Stimulated activated CD4-positive, alpha-beta T cell treated with anti-CD3 and anti-CD28 coated beads, Interleukin-12 subunit alpha, Interleukin-12 subunit beta, amount 100 ng/mL, for 24 hours (primary cell): ENCODE measurements around the gene MINK1.
"Not testable (repeated sequence)": the region's sequence is repeated elsewhere in the genome, so short reads cannot be mapped to it uniquely, and the experiment has no call there.

ENCODE experiments used
- DNase-seq, 2 experiments: peaks; one replicate each; pipeline ENCODE4 v3.0.0-alpha.2; 2020; ENCODE audit warnings: low read depth in 2 of 2

The MINK1 gene

GRCh38 chr17:4898927-4899326 is 65.8 kb downstream of the MINK1 start:
- DNase-seq: no peak

DNA sequence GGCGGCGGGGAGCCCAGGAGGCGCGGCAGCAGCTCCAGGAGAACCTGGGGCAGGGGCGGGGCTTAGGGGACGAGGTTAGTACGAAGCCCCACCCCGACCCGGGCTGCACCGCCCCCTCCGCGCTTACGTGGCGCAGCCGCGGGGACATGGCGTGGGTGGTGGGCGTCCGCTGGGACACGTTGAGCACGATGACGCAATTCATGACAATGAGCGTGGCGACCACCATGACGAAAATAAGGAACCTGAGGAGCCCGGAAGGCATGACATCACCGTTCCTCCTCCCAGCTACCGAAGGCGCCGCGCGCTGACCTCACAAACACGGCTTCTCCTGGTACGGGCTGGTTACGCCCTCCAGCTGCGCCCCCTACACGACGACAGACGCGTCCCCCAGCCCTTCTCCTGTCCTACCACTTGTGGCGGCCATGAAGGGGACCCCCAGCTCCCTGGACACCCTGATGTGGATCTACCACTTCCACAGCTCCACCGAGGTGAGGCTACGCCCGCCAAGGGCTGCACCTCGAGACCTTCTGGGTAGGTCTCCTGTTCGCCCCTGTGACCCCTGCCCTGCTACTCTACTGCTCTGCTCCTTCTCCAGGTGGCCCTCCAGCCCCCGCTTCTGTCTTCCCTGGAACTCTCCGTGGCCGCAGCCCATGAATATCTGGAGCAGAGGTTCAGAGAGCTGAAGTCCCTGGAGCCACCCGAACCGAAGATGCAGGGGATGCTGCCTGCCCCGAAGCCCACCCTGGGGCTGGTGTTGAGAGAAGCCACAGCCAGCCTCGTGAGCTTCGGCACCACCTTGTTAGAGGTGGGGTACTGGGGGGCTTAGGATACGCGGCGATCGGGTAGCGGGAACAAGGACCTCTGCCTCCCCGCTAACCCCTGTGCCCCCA is 66.4 kb downstream of the MINK1 start, which contains the start of gene C17orf107:
Gene C17orf107 (plus strand): TSS at position 196 of the 890 bp plus-strand sequence. CDS start 227 bp downstream, at position 423.
- peak; percentile 87 to 89 for DNase-seq

DNA sequence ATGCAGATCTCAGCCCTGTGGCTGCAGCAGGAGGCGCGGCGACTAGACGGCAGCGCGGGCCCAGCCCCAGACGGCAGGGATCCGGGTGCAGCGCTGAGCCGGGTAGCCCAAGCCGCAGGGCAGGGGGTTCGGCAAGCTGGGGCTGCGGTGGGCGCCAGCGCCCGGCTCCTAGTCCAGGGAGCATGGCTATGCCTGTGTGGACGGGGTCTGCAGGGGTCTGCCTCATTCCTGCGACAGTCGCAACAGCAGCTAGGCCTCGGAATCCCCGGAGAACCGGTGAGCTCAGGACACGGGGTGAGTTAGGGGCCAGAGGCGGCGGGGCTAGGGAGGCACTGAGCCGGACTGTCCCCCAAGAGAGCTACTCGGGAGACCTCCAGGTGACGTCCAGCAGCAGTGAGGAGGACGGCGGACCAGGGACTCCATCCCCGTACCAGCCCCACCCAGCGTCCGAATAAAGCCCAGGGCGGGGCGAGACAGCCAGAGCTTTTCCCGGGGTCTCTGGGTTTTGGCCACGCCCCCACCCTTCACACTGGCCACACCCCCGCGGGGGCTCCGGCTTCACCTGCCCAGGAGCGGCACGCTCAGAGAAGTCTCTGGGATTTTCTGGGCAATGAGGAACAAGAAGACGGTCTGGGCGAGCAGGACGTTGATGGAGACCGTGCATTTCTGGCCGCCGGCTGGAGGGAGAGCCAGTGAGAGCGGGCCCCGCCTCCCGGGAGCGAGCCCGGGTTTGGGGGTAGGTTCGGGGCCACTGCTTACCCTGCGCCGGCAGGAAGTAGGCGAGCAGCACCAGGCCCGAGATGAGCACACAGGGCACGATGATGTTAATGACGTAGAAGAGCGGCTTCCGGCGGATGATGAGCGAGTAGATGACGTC is 67.3 kb downstream of the MINK1 start:
- DNase-seq: peak in 1 of 2 experiments; percentile 32

- DNase-seq: no peak
Measured at GRCh38 chr17:4901108-4901647, 68.0 kb downstream of the MINK1 start.

GRCh38 chr17:4901648-4902344 is 68.7 kb downstream of the MINK1 start:
- DNase-seq: no peak

- no peak for DNase-seq
Measured at GRCh38 chr17:4902540-4902939, 69.4 kb downstream of the MINK1 start.

GRCh38 chr17:4903051-4903818 is 70.1 kb downstream of the MINK1 start, which contains the start of gene CHRNE:
TSS of gene CHRNE (minus strand) at chr17:4903098. CDS start at chr17:4903063, 35 bp downstream.
- DNase-seq: peak; percentile 48 to 82

DNA sequence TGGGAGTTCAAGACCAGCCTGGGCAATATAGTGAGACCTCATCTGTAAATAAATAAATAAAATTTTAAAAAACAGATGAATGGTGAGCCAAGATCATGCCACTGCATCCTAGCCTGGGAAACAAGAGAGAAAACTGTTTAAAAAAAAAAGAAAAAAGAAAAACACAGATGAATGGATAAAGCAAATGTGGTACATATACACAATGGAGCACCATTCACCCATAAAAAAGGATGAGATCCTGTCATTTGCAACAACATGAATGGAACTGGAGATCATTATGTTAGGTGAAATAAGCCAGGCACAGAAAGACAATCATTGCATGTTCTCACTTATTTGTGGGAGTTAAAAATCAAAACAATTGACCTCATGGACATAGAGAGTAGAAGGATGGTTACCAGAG is 73.5 kb downstream of the MINK1 start:
- not testable (repeated sequence) for DNase-seq

- DNase-seq: no peak
Measured at GRCh38 chr17:4908301-4908700, 75.2 kb downstream of the MINK1 start.

DNA sequence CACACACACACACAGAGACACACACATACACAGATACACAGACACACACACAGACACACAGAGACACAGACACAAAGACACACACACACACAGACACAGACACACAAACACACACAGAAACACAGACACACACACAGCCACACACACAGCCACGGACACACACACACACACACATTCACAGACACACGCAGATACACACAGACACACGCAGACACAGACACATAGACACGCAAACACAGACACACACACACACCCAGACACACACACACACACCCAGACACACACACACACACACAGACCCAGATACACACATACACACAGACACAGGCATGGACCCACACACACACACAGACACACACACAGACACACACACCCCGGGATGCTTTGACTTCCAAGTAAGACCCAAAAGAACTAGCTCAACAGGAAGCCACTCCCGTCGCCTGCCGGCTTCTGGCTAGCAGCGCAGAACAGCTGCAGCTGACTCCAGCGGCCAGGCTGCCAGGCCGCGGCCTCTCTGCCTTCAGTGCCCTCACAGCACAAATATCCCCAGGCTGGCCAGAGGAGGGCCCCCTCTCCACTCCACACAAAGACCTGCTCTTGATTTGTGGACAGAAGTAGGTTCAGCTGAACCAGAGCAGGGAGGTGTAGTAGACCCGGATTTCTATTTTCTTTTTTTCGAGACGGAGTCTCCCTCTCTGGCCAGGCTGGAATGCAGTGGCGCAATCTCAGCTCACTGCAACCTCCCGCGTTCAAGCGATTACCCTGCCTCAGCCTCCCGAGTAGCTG is 75.8 kb downstream of the MINK1 start:
- peak; percentile 44 to 67 for DNase-seq

- DNase-seq: no peak
Measured at GRCh38 chr17:4913994-4914393, 80.9 kb downstream of the MINK1 start.

- DNase-seq: not testable (repeated sequence)
Measured at GRCh38 chr17:4914551-4914950, 81.4 kb downstream of the MINK1 start.

GRCh38 chr17:4919511-4920047 is 86.4 kb downstream of the MINK1 start:
- no peak for DNase-seq

GRCh38 chr17:4920351-4921048 is 87.4 kb downstream of the MINK1 start:
- no peak for DNase-seq

DNA sequence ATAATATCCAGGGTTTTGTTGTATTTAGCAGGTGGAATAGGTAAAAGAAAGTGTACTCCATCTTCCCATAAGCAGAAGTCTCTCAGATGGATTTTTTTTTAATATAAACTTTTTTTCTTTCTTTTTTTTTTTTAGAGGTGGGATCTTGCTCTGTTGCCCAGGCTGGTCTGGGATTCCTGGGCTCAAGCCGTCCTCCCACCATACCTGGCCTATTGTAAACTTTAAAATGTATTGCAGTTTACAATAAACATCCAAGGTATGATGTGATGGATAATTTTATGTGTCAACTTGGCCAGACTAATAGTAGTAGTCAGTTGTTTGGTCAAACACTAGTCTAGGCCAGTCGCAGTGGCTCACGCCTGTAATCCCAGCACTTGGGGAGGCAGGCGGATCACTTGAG is 88.2 kb downstream of the MINK1 start:
- no peak for DNase-seq

- not testable (repeated sequence) for DNase-seq
Measured at GRCh38 chr17:4926577-4927335, 93.6 kb downstream of the MINK1 start.

DNA sequence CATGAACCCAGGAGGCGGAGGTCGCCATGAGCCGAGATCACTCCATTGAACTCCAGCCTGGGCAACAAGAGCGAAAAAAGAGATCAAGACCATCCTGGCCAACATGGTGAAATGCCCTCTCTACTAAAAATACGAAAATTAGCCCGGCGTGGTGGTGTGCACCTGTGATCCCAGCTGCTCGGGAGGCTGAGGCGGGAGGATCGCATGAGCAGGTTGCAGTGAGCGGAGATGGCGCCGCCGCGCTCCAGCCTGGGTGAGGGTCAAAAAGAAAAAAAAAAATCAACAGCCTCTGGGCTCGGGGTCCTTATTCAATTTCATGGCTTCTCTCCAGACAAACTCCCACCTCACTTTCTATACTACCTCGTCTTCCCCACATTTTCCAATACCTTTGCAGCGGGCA is 95.7 kb downstream of the MINK1 start:
- no peak for DNase-seq

DNA sequence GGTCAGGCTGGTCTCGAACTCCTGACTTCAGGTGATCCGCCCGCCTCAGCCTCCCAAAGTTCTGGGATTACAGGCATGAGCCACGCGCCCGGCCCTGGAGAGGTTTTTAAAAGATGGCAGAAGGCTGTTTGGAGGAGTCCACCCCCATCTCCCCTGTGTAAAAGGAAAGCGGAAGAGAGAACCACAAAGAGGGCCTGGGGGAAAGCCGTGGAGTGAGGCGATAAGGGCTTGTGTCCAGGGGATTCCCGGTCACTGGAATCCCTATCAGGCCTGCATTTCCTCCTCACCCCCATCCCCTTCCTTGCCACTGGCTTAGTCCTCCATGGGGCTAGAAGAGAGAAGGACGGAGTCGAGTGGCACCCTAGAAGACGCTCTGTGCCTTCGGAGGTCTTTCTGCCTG is 98.8 kb downstream of the MINK1 start, which contains the start of gene GP1BA:
Gene GP1BA (plus strand): TSS at position 315 of the 400 bp plus-strand sequence. CDS start 328 bp downstream, outside the sequence.
- DNase-seq: no peak
